DOHH2 (cell line): ENCODE results near the gene GXYLT2.

Experiments
- CTCF ChIP-seq: fragments of 200-600 bp; sonication (generic); IDR thresholded peaks from one replicate; pipeline ENCODE4 v1.5.1; 2014; ENCODE audit warnings: antibody characterized with exemption, mild to moderate bottlenecking, low read depth, low read length; ENCODE audit not compliant: poor library complexity, severe bottlenecking
- EZH2phosphoT487 ChIP-seq: fragments of 200-600 bp; sonication (generic); IDR thresholded peaks from 2 replicates; pipeline ENCODE4 v1.6.1; 2017; ENCODE audit warnings: borderline replicate concordance, mild to moderate bottlenecking, antibody characterized with exemption, low read length, moderate library complexity, mixed read lengths

GRCh38 chr3:72942427-72942826 is 54.6 kb downstream of the GXYLT2 start:
- TF ChIP-seq CTCF = no peak
- no peak for TF ChIP-seq EZH2phosphoT487
